ENCODE measurements around the gene CHD6.

The CHD6 gene

DNA sequence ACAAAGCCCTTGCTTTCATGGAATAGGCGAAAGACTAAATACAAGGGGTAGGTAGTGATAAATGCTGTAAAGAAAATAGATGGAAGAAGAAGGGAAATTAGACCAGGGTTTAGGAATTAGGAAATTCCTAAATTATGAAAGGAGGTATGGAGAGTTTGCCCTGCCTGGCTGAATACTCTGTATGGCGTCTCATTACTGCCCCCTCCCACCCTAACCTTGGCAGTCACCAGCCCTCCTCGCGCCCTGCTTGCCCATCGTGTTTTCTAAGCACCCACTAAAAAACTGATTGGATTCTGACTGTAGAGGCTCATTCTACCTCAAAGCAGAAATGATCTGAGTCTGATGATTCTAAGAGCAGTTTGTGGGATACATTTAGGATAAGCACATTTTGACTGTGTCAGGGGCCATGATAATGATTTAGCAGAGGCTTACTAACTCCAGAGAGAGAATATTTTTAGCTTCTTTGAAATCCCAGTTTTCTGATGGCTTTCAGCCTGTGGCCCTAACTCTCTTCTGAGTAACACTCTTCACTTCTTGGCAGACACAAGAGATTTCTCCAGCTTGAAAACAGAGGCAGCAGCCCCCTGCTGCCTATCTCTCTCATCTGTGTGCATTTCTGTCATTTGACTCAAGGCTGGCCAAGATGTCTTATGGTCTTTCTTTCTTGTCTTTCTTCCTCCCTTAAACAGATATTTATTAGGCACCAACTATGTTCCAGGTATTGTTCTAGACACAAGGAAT is 1.4 kb upstream of the CHD6 start:
- DNase-seq: no peak

DNA sequence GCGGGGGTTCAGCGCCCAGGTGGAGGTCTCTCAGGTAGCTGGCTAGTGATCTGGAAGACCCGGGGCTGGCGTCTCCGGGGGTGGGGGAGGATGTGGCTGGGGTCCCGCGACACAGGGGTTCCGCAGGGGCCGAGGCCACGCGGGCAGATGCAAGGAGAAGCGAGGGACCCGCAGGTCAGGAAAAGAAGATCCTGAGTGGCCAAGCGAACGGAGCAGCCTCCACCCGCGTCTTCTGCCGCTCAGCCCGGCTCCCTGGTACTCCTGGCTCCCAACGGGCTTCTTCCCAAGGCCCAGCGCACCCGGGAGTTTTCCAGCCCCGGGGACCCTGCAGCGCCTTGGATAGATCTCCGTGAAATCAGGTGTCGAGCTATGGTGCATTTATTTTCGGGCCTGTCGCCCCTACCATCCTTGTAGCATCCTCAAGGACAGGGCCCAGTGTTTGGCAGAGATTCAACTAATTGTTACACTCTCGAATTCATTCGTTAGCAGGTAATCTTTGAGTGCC is 682 bp upstream of the CHD6 start:
- no peak for DNase-seq

GRCh38 chr20:41617059-41617901 is 897 bp downstream of the CHD6 start:
- no peak for DNase-seq

GRCh38 chr20:41616228-41616627 is 1.9 kb downstream of the CHD6 start:
- DNase-seq: no peak

- no peak for DNase-seq
These were observed 2.5 kb downstream of the CHD6 start for GRCh38 chr20:41615676-41616075.

DNA sequence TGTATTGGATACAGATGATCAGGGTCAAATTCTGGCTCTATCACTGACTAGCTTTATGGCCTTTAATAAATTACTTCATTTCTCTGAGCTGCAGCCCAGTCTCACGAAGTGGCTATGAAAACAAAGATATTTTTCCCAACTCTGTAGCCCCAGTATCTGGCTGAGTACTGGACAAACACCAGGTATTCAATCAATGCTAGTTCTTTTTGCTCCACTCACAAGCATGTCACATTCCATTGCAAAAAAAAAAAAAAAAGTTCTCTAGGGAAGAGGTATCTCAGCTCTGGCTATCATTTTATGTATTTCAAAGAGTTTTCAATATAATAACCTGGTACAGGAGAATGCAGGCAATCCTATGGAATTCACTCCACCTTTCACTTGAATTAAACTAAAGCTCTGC is 3.1 kb downstream of the CHD6 start:
- no peak for DNase-seq

DNA sequence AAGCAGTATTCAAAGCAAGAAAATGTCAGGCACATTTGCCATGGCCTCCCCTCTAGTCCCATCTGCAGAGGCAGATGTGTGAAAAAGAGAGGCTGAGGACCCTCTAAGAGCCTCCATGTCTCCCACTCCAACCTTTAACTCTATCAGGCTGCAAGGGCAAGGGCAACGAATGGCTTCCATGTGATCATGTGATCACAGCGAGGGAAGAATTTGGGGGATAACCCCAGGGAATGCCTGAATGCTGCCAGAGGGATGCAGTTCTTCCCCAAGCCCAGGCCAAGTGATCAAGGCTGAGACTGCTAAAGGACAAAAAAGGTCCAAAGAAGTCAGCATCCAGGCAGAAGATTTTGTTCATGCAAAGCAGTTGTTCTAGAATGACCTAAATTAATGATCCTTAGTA is 4.9 kb downstream of the CHD6 start:
- DNase-seq: no peak

DNA sequence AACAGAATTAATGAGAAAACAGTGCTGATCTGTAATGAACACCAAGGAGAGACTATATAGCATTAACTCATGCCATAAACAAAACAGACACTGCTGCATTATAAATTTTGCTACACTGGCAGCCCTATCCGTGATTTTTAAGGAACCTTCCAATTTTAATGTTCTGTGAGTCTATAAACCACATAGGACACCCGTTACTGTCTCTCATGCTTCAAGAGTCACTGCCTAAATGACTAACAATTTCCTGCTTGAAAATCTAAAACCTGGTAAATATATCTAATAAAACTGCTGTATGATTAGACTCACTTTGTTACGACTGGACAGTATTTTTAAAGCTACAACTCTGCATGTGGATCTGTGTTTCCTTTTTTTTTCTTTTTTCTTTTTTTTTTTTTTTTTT is 8.7 kb downstream of the CHD6 start:
- no peak for DNase-seq

- DNase-seq: no peak
These were observed 9.6 kb downstream of the CHD6 start for GRCh38 chr20:41608606-41609005.

- DNase-seq: no peak
These were observed 10.4 kb downstream of the CHD6 start for GRCh38 chr20:41607791-41608190.

GRCh38 chr20:41604002-41604401 is 14.2 kb downstream of the CHD6 start:
- no peak for DNase-seq

DNA sequence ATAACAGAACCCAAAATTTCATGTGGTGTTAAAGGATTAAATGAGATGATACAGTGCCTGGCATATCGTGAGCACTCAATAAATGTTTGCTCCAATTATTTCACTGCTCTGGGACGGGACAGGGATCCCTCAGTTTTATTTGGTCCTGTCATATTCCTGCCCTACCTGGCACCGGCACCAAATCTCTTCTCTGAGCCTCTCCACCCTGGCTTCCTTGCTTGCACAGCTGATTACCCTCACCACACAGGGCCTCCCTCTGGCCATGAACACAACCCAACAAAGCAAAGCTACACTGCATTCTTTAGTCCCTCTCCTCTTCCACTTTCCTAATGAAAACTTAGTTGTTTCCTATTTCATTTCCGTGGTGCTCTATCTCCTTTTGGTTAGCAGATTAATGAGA is 16.4 kb downstream of the CHD6 start:
- DNase-seq: no peak

GRCh38 chr20:41600926-41601631 is 17.1 kb downstream of the CHD6 start:
- DNase-seq: no peak

DNA sequence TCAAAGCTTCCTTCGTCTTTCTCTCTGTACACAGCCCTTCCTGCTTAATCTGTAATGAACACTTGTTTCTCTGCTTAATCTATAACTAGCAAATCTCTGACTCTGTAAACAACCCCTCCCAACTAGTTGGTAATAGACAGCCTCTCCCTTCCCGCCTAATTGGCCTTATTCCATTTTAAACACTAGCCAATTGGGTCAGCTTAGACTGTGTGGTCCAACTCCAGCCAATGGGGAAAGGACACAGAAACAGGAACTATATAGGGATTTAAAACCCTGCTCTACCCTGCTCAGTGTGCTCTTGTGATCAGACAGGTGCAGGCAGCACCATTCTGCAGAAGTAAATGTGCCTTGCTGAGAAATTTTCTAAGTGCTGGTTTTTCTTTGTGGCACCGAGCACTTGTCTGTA is 18.5 kb downstream of the CHD6 start:
- no peak for DNase-seq

GRCh38 chr20:41598719-41599118 is 19.5 kb downstream of the CHD6 start:
- DNase-seq: no peak

DNA sequence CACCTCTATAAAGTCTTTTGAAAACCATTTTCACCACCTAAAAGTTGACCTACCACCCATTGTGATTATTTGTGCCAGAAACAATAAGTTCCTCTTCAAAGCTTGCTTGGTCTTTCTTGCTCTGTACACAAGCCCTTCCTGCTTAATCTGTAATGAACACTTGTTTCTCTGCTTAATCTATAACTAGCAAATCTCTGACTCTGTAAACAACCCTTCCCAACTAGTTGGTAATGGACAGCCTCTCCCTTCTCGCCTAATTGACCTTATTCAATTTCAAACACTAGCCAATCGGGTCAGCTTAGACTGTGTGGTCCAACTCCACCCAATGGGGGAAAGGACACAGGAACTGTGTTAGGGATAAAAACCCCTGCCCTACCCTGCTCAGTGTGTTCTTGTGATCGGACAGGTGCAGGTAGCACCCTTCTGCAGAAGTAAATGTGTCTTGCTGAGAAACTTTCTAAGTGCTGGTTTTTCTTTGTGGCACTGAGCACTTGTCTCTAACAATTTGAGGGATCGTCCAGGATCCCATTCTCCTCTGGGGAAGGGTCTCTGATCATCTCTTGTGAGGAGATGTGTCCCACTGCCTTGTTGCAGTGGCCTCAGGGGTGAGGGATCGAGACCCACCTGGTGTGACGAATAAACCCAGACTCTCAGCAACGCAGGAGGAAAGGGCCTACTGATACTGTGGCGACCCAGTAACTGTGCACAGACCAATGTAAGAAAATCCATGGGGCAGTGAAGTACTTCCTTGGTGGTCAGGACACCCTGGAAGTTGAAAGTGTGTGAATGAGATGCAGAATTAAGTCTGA is 23.5 kb downstream of the CHD6 start:
- no peak for DNase-seq

DNA sequence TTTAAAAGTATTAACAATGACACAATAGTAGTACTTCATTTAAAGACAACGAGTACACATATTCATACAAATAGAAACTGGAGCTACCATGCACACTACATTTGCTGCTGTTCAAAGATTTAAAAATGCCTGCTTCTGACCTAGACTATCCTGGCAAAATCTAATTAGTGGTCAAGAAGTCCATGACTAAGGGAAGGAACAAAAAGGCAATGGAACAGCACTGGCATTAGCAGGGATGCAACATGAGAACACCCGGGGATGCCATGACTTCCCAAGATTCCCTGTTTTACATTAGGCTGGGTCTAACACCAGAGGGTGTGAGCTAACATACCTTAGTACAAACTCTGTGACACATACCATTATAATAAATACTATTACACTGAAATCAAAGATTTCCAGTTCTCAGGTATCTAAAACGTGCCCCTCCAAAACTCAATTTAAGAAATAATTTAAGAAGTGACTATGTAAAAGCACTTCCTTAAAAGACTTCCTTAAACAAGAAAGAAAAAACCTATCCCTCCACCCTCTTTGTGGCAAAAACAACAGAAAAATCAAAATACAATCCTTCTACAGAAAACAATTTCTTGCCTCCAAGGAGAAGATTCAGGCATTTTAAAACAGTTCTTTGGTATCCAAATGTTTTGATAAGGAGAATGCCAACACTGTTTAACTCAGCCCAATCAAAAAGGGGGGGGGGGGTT is 25.5 kb downstream of the CHD6 start:
- no peak for DNase-seq

GRCh38 chr20:41587956-41588355 is 30.2 kb downstream of the CHD6 start:
- no peak for DNase-seq

DNA sequence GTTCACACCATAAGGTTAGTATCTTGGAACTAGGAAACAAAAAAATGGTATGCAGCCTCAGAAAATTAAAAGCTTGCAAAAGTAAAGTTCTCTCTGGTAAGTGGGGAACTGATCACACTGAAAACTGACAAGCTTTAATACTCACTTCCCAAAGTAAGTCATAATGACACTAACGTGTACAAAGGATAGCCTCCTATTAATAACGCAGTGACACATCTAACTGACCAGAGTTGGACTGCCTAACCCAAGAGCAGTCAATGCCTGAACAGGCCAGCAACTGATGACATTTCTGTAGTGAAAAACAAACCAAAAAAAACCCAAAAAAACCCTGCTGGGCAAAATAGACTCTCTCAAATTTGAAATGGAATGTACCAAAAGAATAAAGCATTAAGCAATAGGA is 30.7 kb downstream of the CHD6 start:
- DNase-seq: no peak

GRCh38 chr20:41586772-41587171 is 31.4 kb downstream of the CHD6 start:
- DNase-seq: no peak

GRCh38 chr20:41580350-41580749 is 37.8 kb downstream of the CHD6 start:
- DNase-seq: no peak
